CD14-positive monocyte (primary cell): ENCODE measurements around the gene SLC34A3. TPM values are rescaled to one million over a fixed set of nuclear protein-coding genes. Genes with fewer than 3 reads are reported as not detected.

ENCODE experiments used
- DNase-seq, 3 donors: peaks; one replicate each; pipeline ENCODE4 v3.0.0-alpha.2; 2011 to 2022
- H2AFZ ChIP-seq: 2 replicates; pipeline ENCODE4 v1.6.0; 2012; ENCODE audit warnings: mild to moderate bottlenecking, low read depth, low read length, inconsistent platforms; ENCODE audit not compliant: insufficient read depth, poor library complexity, severe bottlenecking
- H3K27ac ChIP-seq, 2 donors: 1 replicate in 1 of 2; 2 replicates in 1 of 2; pipeline ENCODE4 v1.5.1; 2012 to 2013; ENCODE audit warnings: low read length in 2 of 2, control low read depth in 1 of 2, inconsistent platforms in 1 of 2, low read depth in 1 of 2, mild to moderate bottlenecking in 1 of 2
- H3K27me3 ChIP-seq, 2 donors: one replicate each; pipeline versions ENCODE4 v1.6.0 to v1.6.1; 2011 to 2013; ENCODE audit warnings: low read length in 2 of 2; ENCODE audit not compliant: control insufficient read depth in 2 of 2, insufficient read depth in 2 of 2
- H3K36me3 ChIP-seq, 2 donors: replicated peaks in 1 of 2; 1 replicate in 1 of 2; 2 replicates in 1 of 2; pipeline versions ENCODE4 v1.5.1 to v1.6.1; 2012 to 2013; ENCODE audit warnings: low read length in 2 of 2, control low read depth in 1 of 2, inconsistent platforms in 1 of 2, mild to moderate bottlenecking in 1 of 2; ENCODE audit not compliant: insufficient read depth in 2 of 2, control insufficient read depth in 1 of 2
- H3K4me1 ChIP-seq, 2 donors: 1 replicate in 1 of 2; 2 replicates in 1 of 2; pipeline versions ENCODE4 v1.5.1 to v1.6.1; 2012 to 2013; ENCODE audit warnings: low read length in 2 of 2, control low read depth in 1 of 2, inconsistent platforms in 1 of 2, mild to moderate bottlenecking in 1 of 2, moderate library complexity in 1 of 2; ENCODE audit not compliant: insufficient read depth in 2 of 2, control insufficient read depth in 1 of 2
- H3K4me2 ChIP-seq: replicated peaks from 2 replicates; pipeline ENCODE3; 2012; ENCODE audit warnings: low read length, moderate library complexity, mild to moderate bottlenecking; ENCODE audit not compliant: poor library complexity, severe bottlenecking; ENCODE audit errors: extremely low read depth
- H3K4me3 ChIP-seq, 3 experiments: fragments of 200-600 bp in 1 of 3; sonication (generic) in 1 of 3; replicated peaks in 1 of 3; 1 replicate in 2 of 3; 2 replicates in 1 of 3; pipeline ENCODE4 v1.5.1; 2011 to 2013; ENCODE audit warnings: low read length in 3 of 3, mild to moderate bottlenecking in 3 of 3, control low read depth in 2 of 3, low read depth in 2 of 3, inconsistent platforms in 1 of 3, moderate library complexity in 1 of 3
- H3K79me2 ChIP-seq: 2 replicates; pipeline ENCODE4 v1.6.0; 2012; ENCODE audit warnings: mild to moderate bottlenecking, control low read depth, inconsistent platforms, low read length, moderate library complexity; ENCODE audit not compliant: insufficient read depth
- H3K9ac ChIP-seq: 2 replicates; pipeline ENCODE4 v1.6.0; 2017; ENCODE audit warnings: low read length, mild to moderate bottlenecking; ENCODE audit not compliant: insufficient read depth, poor library complexity, severe bottlenecking
- H3K9me3 ChIP-seq, 2 donors: replicated peaks in 1 of 2; 1 replicate in 1 of 2; 2 replicates in 1 of 2; pipeline versions ENCODE4 v1.5.1 to v1.6.1; 2012 to 2013; ENCODE audit warnings: low read length in 2 of 2, control low read depth in 1 of 2; ENCODE audit not compliant: control insufficient read depth in 1 of 2, insufficient read depth in 1 of 2
- H4K20me1 ChIP-seq: 2 replicates; pipeline ENCODE4 v1.6.0; 2012; ENCODE audit warnings: mild to moderate bottlenecking, low read length, control low read depth, moderate library complexity; ENCODE audit not compliant: insufficient read depth
- H3K27ac Mint-ChIP-seq, 7 donors: one replicate each; pipeline ENCODE4 v1.8.0; 2020; ENCODE audit warnings: mild to moderate bottlenecking in 7 of 7, mixed read lengths in 7 of 7, moderate library complexity in 6 of 7, inconsistent platforms in 2 of 7
- H3K27me3 Mint-ChIP-seq, 3 donors: one replicate each; pipeline ENCODE4 v1.8.0; 2021 to 2022; ENCODE audit warnings: low read depth in 3 of 3, mild to moderate bottlenecking in 3 of 3, mixed read lengths in 3 of 3, moderate library complexity in 3 of 3, inconsistent platforms in 1 of 3
- H3K36me3 Mint-ChIP-seq, 2 donors: one replicate each; pipeline ENCODE4 v1.8.0; 2020; ENCODE audit warnings: mixed read lengths in 2 of 2, inconsistent platforms in 1 of 2, mild to moderate bottlenecking in 1 of 2
- H3K4me1 Mint-ChIP-seq: one replicate; pipeline ENCODE4 v1.8.0; 2020; ENCODE audit warnings: mild to moderate bottlenecking, mixed read lengths
- H3K4me3 Mint-ChIP-seq, 2 donors: one replicate each; pipeline ENCODE4 v1.8.0; 2020; ENCODE audit warnings: mild to moderate bottlenecking in 2 of 2, mixed read lengths in 2 of 2, moderate library complexity in 1 of 2
- H3K9me3 Mint-ChIP-seq, 7 donors: one replicate each; pipeline ENCODE4 v1.8.0; 2020 to 2022; ENCODE audit warnings: mixed read lengths in 7 of 7, mild to moderate bottlenecking in 6 of 7, moderate library complexity in 6 of 7, inconsistent platforms in 2 of 7
- WGBS: methylation state at CpG from one replicate; pipeline ENCODE4 v1.1.5; 2013; ENCODE audit warnings: missing lambda C conversion rate; ENCODE audit not compliant: insufficient coverage; 5-methylcytosine and 5-hydroxymethylcytosine counted together
- intact Hi-C, 2 donors: fragments of 100-400 bp; cut with micrococcal nuclease; formaldehyde crosslinking; loops; one replicate each; pipeline versions ENCODE4 v1.15.0 to v1.15.1; 2023
- polyA plus RNA-seq, 3 donors: library from polyadenylated mRNA; depleted of rRNA in 1 of 3; unstranded in 2 of 3; stranded (reverse) in 1 of 3; fragments of 300-500 nt in 2 of 3; fragments of >200 nt in 1 of 3; fragmentation: Illumina TruSeq in 2 of 3; gene quantifications; 1 replicate in 2 of 3; 2 replicates in 1 of 3; pipeline ENCODE4 v1.2.3, GENCODE V29; 2012 to 2021
- TF ChIP-seq, protein P1 (sequence below): fragments of 200-600 bp; IDR thresholded peaks from one replicate; pipeline ENCODE4 v1.8.0; 2022; ENCODE audit warnings: antibody characterized with exemption, mild to moderate bottlenecking

Gene SLC34A3
- polyA plus RNA-seq, 3 donors, result not detected

GRCh38 chr9:137204731-137205125, 26.0 kb upstream of the SLC34A3 start:
- Histone ChIP-seq H3K9me3 (no peaks in the 10 kb centered on the region), H3K27ac (peak overlapping the region; percentile 73 to 92), H3K4me2 (peak overlapping the region; percentile 89), H3K79me2 (peaks cover 56% of the 10 kb centered on the region), H3K27me3 (no peaks in the 10 kb centered on the region), H3K4me3 (peak overlapping the region; percentile 77 to 91 (median 84)), H3K4me1 (peaks cover 35 to 52% of the 10 kb centered on the region in 2 donors), H3K36me3 (peaks cover 4 to 18% of the 10 kb centered on the region in 2 donors), H3K9ac (peak overlapping the region; percentile 92), H2AFZ (peak overlapping the region; percentile 86), H4K20me1 (peaks cover 7% of the 10 kb centered on the region)
- TF ChIP-seq, protein P1, sequence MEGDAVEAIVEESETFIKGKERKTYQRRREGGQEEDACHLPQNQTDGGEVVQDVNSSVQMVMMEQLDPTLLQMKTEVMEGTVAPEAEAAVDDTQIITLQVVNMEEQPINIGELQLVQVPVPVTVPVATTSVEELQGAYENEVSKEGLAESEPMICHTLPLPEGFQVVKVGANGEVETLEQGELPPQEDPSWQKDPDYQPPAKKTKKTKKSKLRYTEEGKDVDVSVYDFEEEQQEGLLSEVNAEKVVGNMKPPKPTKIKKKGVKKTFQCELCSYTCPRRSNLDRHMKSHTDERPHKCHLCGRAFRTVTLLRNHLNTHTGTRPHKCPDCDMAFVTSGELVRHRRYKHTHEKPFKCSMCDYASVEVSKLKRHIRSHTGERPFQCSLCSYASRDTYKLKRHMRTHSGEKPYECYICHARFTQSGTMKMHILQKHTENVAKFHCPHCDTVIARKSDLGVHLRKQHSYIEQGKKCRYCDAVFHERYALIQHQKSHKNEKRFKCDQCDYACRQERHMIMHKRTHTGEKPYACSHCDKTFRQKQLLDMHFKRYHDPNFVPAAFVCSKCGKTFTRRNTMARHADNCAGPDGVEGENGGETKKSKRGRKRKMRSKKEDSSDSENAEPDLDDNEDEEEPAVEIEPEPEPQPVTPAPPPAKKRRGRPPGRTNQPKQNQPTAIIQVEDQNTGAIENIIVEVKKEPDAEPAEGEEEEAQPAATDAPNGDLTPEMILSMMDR, result no peak
- no peak for DNase-seq
- intact Hi-C loops, result loop anchor here (1.0 to 5.0 kb wide), 4 partner anchors 16 to 348 kb away; partner anchors contain the start of genes ANAPC2 (in 1 of the 2), MRPL41 (in 1 of the 2), PNPLA7 (in 1 of the 2) and SSNA1 (in 1 of the 2)
- 22% methylated on average over 21 of the region's 21 CpGs for WGBS
- peak overlapping the region; percentile 91 to 96 (median 93) for H3K27ac Mint-ChIP-seq
- peaks cover 46% of the 10 kb centered on the region for H3K4me1 Mint-ChIP-seq
- H3K36me3 Mint-ChIP-seq, result peaks cover 15 to 24% of the 10 kb centered on the region in 2 donors
- H3K4me3 Mint-ChIP-seq, result peak overlapping the region; percentile 92 to 94
- peaks cover 0 to 2% (median 0%) of the 10 kb centered on the region in 7 donors for H3K9me3 Mint-ChIP-seq
- H3K27me3 Mint-ChIP-seq, result peaks cover 0 to 1% (median 0%) of the 10 kb centered on the region in 3 donors

GRCh38 chr9:137205126-137206069, 25.3 kb upstream of the SLC34A3 start, which contains the start of the genes NDOR1 and TMEM203:
NDOR1 (plus strand) TSS chr9:137205700; CDS start chr9:137205778, 78 bp downstream.
TMEM203 (minus strand) TSS chr9:137205648; CDS start chr9:137205414, 234 bp downstream.
- Histone ChIP-seq H4K20me1 (peaks cover 7% of the 10 kb centered on the region), H3K4me2 (peak within 1 kb of the TSS; percentile 89), H3K9me3 (no peaks in the 10 kb centered on the region), H2AFZ (peak within 1 kb of the TSS; percentile 86), H3K27me3 (no peaks in the 10 kb centered on the region), H3K36me3 (peaks cover 4 to 24% of the 10 kb centered on the region in 2 donors), H3K4me3 (peak within 1 kb of the TSS; percentile 77 to 91 (median 84)), H3K27ac (peak within 1 kb of the TSS; percentile 73 to 92), H3K4me1 (peaks cover 35 to 50% of the 10 kb centered on the region in 2 donors), H3K9ac (peak within 1 kb of the TSS; percentile 92), H3K79me2 (peaks cover 56% of the 10 kb centered on the region)
- Mint-ChIP-seq H3K27me3 (peaks cover 0 to 3% (median 0%) of the 10 kb centered on the region in 3 donors), H3K4me1 (peaks cover 46% of the 10 kb centered on the region), H3K9me3 (peaks cover 0 to 2% (median 0%) of the 10 kb centered on the region in 7 donors), H3K4me3 (peak within 1 kb of the TSS; percentile 92 to 96), H3K36me3 (peaks cover 16 to 30% of the 10 kb centered on the region in 2 donors), H3K27ac (peak within 1 kb of the TSS; percentile 91 to 96 (median 93))
- intact Hi-C loops, result loop anchor here (1.0 to 2.0 kb wide), 2 partner anchors 17 to 18 kb away; partner anchors contain the start of genes ANAPC2 (in 1 of the 2) and SSNA1 (in 1 of the 2)
- DNase-seq, result peak; percentile 85 to 87 (median 86)
- WGBS, result under 1% methylated on average over 98 of the region's 98 CpGs
- TF ChIP-seq, protein P1, result no peak
